GM23338 (cell line): ENCODE data around the gene HEXA. TPM values are rescaled to one million over a fixed set of nuclear protein-coding genes. Genes with fewer than 3 reads are reported as not detected.

Source experiments
- ATAC-seq: fragments of 200-7000 bp; cut with Tn5 transposase; 3 replicates; pipeline ENCODE4 v1.9.1; 2020
- DNase-seq: peaks from one replicate; pipeline ENCODE4 v3.0.0-alpha.2; 2015; ENCODE audit warnings: low spot score
- H2AFZ ChIP-seq: fragments of 200-600 bp; sonication (generic); 2 replicates; pipeline ENCODE4 v1.8.0; 2016; ENCODE audit warnings: antibody characterized with exemption, mild to moderate bottlenecking, moderate library complexity
- H3F3A ChIP-seq: fragments of 200-600 bp; sonication (generic); replicated peaks from 2 replicates; pipeline ENCODE4 v1.8.0; 2017; ENCODE audit warnings: antibody characterized with exemption, mixed run types, low read depth
- H3K27ac ChIP-seq: fragments of 200-600 bp; sonication (generic); 2 replicates; pipeline ENCODE4 v1.6.1; 2016; ENCODE audit warnings: low read depth
- H3K27me3 ChIP-seq: fragments of 200-600 bp; sonication (generic); 2 replicates; pipeline ENCODE4 v1.8.0; 2016; ENCODE audit warnings: mild to moderate bottlenecking, mixed run types, moderate library complexity; ENCODE audit not compliant: insufficient read depth
- H3K36me3 ChIP-seq: fragments of 200-600 bp; sonication (generic); 2 replicates; pipeline ENCODE4 v1.8.0; 2016; ENCODE audit warnings: mild to moderate bottlenecking; ENCODE audit not compliant: insufficient read depth
- H3K4me1 ChIP-seq: fragments of 200-600 bp; sonication (generic); 2 replicates; pipeline ENCODE4 v1.8.0; 2016; ENCODE audit warnings: mild to moderate bottlenecking, moderate library complexity; ENCODE audit not compliant: insufficient read depth
- H3K4me2 ChIP-seq: fragments of 200-600 bp; sonication (generic); 2 replicates; pipeline ENCODE4 v1.7.1; 2017; ENCODE audit warnings: mixed run types
- H3K4me3 ChIP-seq: fragments of 200-600 bp; sonication (generic); 2 replicates; pipeline ENCODE4 v1.6.1; 2016; ENCODE audit warnings: mixed run types
- H3K79me2 ChIP-seq: fragments of 200-600 bp; sonication (generic); replicated peaks from 2 replicates; pipeline ENCODE4 v1.8.0; 2017; ENCODE audit warnings: mild to moderate bottlenecking; ENCODE audit not compliant: insufficient read depth
- H3K9me2 ChIP-seq: fragments of 200-600 bp; sonication (generic); 2 replicates; pipeline ENCODE4 v1.8.0; 2017; ENCODE audit not compliant: insufficient read depth
- H4K20me1 ChIP-seq: fragments of 200-600 bp; sonication (generic); replicated peaks from 2 replicates; pipeline ENCODE4 v1.8.0; 2017; ENCODE audit warnings: mild to moderate bottlenecking; ENCODE audit not compliant: insufficient read depth
- H3K27ac Mint-ChIP-seq: 2 replicates; pipeline ENCODE4 v1.8.0; 2020; ENCODE audit warnings: inconsistent platforms, mild to moderate bottlenecking, moderate library complexity, mixed read lengths
- H3K27me3 Mint-ChIP-seq: 3 replicates; pipeline ENCODE4 v1.8.0; 2022; ENCODE audit warnings: low read depth, mild to moderate bottlenecking, moderate library complexity, mixed read lengths, inconsistent platforms; ENCODE audit not compliant: insufficient read depth, poor library complexity
- H3K36me3 Mint-ChIP-seq: 3 replicates; pipeline ENCODE4 v1.8.0; 2021; ENCODE audit warnings: low read depth, mild to moderate bottlenecking, inconsistent platforms, moderate library complexity, mixed read lengths
- H3K4me1 Mint-ChIP-seq: 3 replicates; pipeline ENCODE4 v1.8.0; 2020; ENCODE audit warnings: mild to moderate bottlenecking, inconsistent platforms, mixed read lengths
- H3K4me3 Mint-ChIP-seq: 3 replicates; pipeline ENCODE4 v1.8.0; 2021; ENCODE audit warnings: moderate library complexity, mild to moderate bottlenecking, inconsistent platforms, mixed read lengths
- H3K9me3 Mint-ChIP-seq: 3 replicates; pipeline ENCODE4 v1.8.0; 2020; ENCODE audit warnings: moderate library complexity, mild to moderate bottlenecking, inconsistent platforms, mixed read lengths
- EZH2 ChIP-seq: fragments of 200-600 bp; sonication (generic); IDR thresholded peaks from one replicate; pipeline ENCODE4 v1.8.0; 2017; ENCODE audit warnings: antibody characterized with exemption, mild to moderate bottlenecking, low read depth; ENCODE audit not compliant: unreplicated experiment
- EZH2phosphoT487 ChIP-seq: fragments of 200-600 bp; sonication (generic); IDR thresholded peaks from one replicate; pipeline ENCODE4 v1.8.1; 2018; ENCODE audit warnings: antibody characterized with exemption; ENCODE audit not compliant: unreplicated experiment
- JUNB ChIP-seq: IDR thresholded peaks from one replicate; pipeline ENCODE4 v1.6.1; 2016; ENCODE audit warnings: antibody characterized with exemption; ENCODE audit not compliant: unreplicated experiment
- NANOG ChIP-seq: IDR thresholded peaks from 2 replicates; pipeline ENCODE4 v1.6.1; 2016; ENCODE audit warnings: antibody characterized with exemption, borderline replicate concordance
- REST ChIP-seq: IDR thresholded peaks from one replicate; pipeline ENCODE4 v1.6.1; 2018; ENCODE audit warnings: antibody characterized with exemption; ENCODE audit not compliant: unreplicated experiment
- STAT1 ChIP-seq: IDR thresholded peaks from one replicate; pipeline ENCODE4 v1.6.1; 2016; ENCODE audit warnings: antibody characterized with exemption; ENCODE audit not compliant: unreplicated experiment
- ZNF331 ChIP-seq: fragments of 250-450 bp; sonication (Bioruptor Pico); IDR thresholded peaks from 2 replicates; pipeline ENCODE4 v1.5.0; 2020; ENCODE audit warnings: low read depth, mild to moderate bottlenecking, moderate library complexity
- ZNF462 ChIP-seq: fragments of 250-450 bp; sonication (Bioruptor Pico); IDR thresholded peaks from 2 replicates; pipeline ENCODE4 v1.5.0; 2020; ENCODE audit warnings: mild to moderate bottlenecking, moderate library complexity
- polyA plus RNA-seq: library from polyadenylated mRNA; unstranded; fragments of >200 nt; fragmentation: Nextera tagmentation; extraction: Ambion mirVana; gene quantifications from 2 replicates; pipeline ENCODE4 v1.2.1, GENCODE V29; 2016
- total RNA-seq: library from RNA; depleted of rRNA; stranded (reverse); fragments of >200 nt; shearing (Covaris generic); gene quantifications from 2 replicates; pipeline ENCODE4 v1.2.3, GENCODE V29; 2014
- TF ChIP-seq, protein P1 (sequence below), 2 experiments: fragments of 200-600 bp in 1 of 2; sonication (generic) in 1 of 2; conservative IDR thresholded peaks; 2 replicates each; pipeline versions ENCODE4 v1.5.1 to v1.6.1; 2016 to 2017; ENCODE audit warnings: antibody characterized with exemption in 2 of 2, low read depth in 2 of 2, mild to moderate bottlenecking in 2 of 2, moderate library complexity in 1 of 2
- TF ChIP-seq, protein P2 (sequence below): IDR thresholded peaks from 2 replicates; pipeline ENCODE4 v1.6.1; 2016; ENCODE audit warnings: antibody characterized with exemption

HEXA gene
- total and polyA plus RNA-seq, 2 experiments from 2014 or later: 43.0 to 43.8 TPM

DNA sequence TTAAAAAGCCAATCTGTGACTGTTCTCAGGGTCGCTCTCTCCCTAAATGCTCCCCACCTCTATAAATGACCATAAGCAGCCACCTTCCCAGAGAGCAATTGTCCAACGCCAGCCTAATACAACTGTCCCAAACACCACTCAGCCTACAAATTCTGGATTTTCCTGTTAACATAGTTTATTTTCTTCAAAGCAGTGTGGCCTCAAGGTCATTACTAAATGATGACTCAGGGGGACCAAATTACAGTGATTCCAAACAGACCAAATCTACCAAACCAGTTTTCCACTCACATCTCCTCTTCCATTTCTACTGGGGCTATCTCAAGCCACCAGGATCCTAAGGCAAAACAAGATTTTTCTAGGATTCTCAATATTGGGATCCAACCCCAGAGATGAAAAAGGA, 22.5 kb downstream of the HEXA start:
- 0 out of 2 replicates have a peak, but pooled peaks cover 4% of the 10 kb centered on the region for H3K36me3 ChIP-seq
- no peaks in the 10 kb centered on the region for H3F3A ChIP-seq
- Mint-ChIP-seq H3K4me1 (no peaks in the 10 kb centered on the region), H3K27me3 (peaks cover 4% of the 10 kb centered on the region), H3K9me3 (no peaks in the 10 kb centered on the region), H3K4me3 (no peak overlapping the region), H3K36me3 (peaks cover 17% of the 10 kb centered on the region), H3K27ac (no peak overlapping the region)
- H4K20me1 ChIP-seq: 0 out of 2 replicates have a peak, but pooled peaks cover 5% of the 10 kb centered on the region
- no peak overlapping the region for H2AFZ ChIP-seq
- no peaks in the 10 kb centered on the region for H3K9me2 ChIP-seq
- H3K4me3 ChIP-seq: no peak overlapping the region
- no peaks in the 10 kb centered on the region for H3K79me2 ChIP-seq
- H3K27ac ChIP-seq: no peak overlapping the region
- no peaks in the 10 kb centered on the region for H3K4me1 ChIP-seq
- no peak for TF ChIP-seq ZNF331 (CRISPR knock-in tag)
- TF ChIP-seq STAT1: no peak
- no peak for TF ChIP-seq EZH2
- TF ChIP-seq, protein P1, sequence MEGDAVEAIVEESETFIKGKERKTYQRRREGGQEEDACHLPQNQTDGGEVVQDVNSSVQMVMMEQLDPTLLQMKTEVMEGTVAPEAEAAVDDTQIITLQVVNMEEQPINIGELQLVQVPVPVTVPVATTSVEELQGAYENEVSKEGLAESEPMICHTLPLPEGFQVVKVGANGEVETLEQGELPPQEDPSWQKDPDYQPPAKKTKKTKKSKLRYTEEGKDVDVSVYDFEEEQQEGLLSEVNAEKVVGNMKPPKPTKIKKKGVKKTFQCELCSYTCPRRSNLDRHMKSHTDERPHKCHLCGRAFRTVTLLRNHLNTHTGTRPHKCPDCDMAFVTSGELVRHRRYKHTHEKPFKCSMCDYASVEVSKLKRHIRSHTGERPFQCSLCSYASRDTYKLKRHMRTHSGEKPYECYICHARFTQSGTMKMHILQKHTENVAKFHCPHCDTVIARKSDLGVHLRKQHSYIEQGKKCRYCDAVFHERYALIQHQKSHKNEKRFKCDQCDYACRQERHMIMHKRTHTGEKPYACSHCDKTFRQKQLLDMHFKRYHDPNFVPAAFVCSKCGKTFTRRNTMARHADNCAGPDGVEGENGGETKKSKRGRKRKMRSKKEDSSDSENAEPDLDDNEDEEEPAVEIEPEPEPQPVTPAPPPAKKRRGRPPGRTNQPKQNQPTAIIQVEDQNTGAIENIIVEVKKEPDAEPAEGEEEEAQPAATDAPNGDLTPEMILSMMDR (conservative IDR thresholded peaks at IDR 0.05; ENCODE audit: low read depth in 2 of 2): no peak
- TF ChIP-seq EZH2phosphoT487: no peak
- TF ChIP-seq NANOG: no peak
- no peak for TF ChIP-seq REST
- TF ChIP-seq ZNF462 (CRISPR knock-in tag): no peak
- TF ChIP-seq JUNB: no peak
- TF ChIP-seq, protein P2, sequence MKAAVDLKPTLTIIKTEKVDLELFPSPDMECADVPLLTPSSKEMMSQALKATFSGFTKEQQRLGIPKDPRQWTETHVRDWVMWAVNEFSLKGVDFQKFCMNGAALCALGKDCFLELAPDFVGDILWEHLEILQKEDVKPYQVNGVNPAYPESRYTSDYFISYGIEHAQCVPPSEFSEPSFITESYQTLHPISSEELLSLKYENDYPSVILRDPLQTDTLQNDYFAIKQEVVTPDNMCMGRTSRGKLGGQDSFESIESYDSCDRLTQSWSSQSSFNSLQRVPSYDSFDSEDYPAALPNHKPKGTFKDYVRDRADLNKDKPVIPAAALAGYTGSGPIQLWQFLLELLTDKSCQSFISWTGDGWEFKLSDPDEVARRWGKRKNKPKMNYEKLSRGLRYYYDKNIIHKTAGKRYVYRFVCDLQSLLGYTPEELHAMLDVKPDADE: no peak
- ATAC-seq (no peak), DNase-seq (no peak)
- H3K4me2 ChIP-seq: no peak overlapping the region
- H3K27me3 ChIP-seq: no peaks in the 10 kb centered on the region
